ES-I3 (cell line): Measurements from ENCODE around the gene NRP2.

Experiments
- H3K36me3 ChIP-seq: 2 replicates; pipeline ENCODE4 v1.6.1; 2013; ENCODE audit warnings: mild to moderate bottlenecking, low read length, control low read depth, moderate library complexity; ENCODE audit not compliant: insufficient read depth
- H3K4me1 ChIP-seq: 2 replicates; pipeline ENCODE4 v1.6.1; 2013; ENCODE audit warnings: mild to moderate bottlenecking, control low read depth, low read length; ENCODE audit not compliant: insufficient read depth
- H3K9ac ChIP-seq: 2 replicates; pipeline ENCODE4 v1.6.1; 2013; ENCODE audit warnings: low read depth, mild to moderate bottlenecking, low read length, moderate library complexity
- H3K9me3 ChIP-seq: 2 replicates; pipeline ENCODE4 v1.6.1; 2013; ENCODE audit warnings: mild to moderate bottlenecking, low read length, moderate library complexity; ENCODE audit not compliant: control insufficient read depth, insufficient read depth

NRP2 gene

GRCh38 chr2:205701509-205701908, 19.2 kb downstream of the NRP2 start:
- no peaks in the 10 kb centered on the region for H3K9me3 ChIP-seq
- peaks cover 66% of the 10 kb centered on the region for H3K4me1 ChIP-seq
- H3K36me3 ChIP-seq, result no peaks in the 10 kb centered on the region; the same call in 1 of the 2 replicates
- no peak overlapping the region for H3K9ac ChIP-seq

DNA sequence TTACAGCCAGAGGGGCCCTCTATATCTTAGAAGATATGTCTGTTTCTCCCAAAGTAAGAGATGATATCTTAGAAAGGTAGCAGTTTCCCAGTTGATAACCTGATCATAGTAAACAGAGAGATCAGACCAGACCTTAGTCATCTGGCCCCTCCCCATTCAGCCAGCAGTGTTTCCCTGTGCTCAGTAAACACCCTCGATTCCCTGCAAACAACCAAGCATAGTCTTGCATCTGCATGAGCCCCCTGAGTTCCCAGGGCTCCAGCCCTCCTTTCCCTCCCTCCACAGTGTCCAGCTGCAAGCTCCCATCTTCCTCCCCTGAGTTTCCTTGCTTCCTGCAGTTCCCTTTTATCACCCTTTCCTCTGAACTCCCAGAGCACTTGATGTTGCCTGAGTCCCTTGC, 20.3 kb downstream of the NRP2 start:
- H3K9ac ChIP-seq, result no peak overlapping the region
- no peaks in the 10 kb centered on the region; the same call in 1 of the 2 replicates for H3K36me3 ChIP-seq
- H3K9me3 ChIP-seq, result no peaks in the 10 kb centered on the region
- peaks cover 65% of the 10 kb centered on the region for H3K4me1 ChIP-seq

DNA sequence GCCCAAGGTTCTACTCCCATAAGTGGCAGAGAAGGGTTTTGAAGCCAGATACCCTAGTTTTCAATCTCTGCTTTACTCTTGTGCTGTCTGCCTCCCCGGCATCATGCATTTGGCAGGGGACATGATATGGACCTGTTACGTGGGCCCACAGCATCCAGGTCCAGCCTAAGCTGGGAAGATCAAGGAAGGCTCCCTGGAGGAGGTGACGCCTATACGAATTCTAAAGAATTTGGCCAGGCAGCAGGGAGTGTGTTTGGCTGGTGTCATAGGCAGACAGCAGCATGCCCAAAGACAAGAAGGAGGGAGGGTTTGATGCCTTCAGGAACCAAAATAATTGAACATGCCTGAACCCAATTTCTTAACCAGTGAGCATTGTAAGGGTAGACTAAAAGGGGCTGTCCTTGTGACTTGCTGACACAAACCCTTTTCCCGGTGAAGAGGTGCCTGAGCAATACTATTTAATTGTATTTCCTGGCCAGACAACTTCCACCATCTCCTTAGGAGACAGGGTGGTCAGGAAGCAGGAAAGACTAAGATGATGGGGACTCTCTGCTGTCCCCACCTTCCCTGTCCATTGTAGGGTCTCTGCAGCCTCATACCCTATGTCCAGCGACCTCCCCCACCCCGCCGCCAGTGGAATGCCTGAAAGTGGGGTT, 21.3 kb downstream of the NRP2 start:
- no peak overlapping the region for H3K9ac ChIP-seq
- no peaks in the 10 kb centered on the region for H3K9me3 ChIP-seq
- no peaks in the 10 kb centered on the region for H3K36me3 ChIP-seq
- peaks cover 54% of the 10 kb centered on the region for H3K4me1 ChIP-seq

DNA sequence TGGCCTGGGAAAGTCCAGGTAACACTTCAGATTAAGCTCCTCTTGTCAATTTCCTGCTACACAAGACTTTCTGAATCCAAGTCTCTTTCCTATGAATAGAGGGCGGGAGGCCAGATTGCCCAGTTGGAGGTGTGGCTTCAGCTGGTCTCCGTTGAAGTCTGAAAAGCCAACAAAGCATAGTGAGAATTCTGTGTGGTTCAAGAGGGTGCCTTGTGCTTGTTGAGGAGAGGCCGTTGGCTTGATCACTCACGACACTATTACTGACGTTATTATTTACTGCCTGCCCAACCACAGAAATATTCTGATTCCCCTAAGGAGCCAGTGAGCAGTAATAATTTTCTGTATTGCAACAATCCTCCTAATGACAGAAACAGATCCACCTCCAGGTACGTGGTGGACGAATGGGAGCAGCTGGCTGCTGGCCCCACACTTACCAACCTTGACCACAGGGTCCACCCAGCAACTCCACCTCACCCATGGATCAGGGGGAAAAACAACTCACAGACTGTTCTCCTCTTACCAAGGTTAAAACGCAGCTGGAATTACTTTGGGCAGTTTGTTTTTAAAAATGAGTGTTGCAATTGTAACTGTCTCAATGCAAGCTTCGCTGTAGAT, 21.9 kb downstream of the NRP2 start:
- Histone ChIP-seq H3K4me1 (peaks cover 49% of the 10 kb centered on the region), H3K9ac (no peak overlapping the region), H3K36me3 (no peaks in the 10 kb centered on the region)

GRCh38 chr2:205705511-205706349, 23.4 kb downstream of the NRP2 start:
- no peaks in the 10 kb centered on the region for H3K9me3 ChIP-seq
- H3K9ac ChIP-seq, result no peak overlapping the region
- H3K36me3 ChIP-seq, result no peaks in the 10 kb centered on the region
- H3K4me1 ChIP-seq, result peaks cover 34% of the 10 kb centered on the region

More for the DNA sequence above, 21.9 kb downstream of the NRP2 start:
- H3K9me3 ChIP-seq, result no peaks in the 10 kb centered on the region

GRCh38 chr2:205706769-205707381, 24.6 kb downstream of the NRP2 start:
- H3K9ac ChIP-seq, result no peak overlapping the region
- H3K9me3 ChIP-seq, result no peaks in the 10 kb centered on the region

GRCh38 chr2:205708231-205708631, 25.9 kb downstream of the NRP2 start:
- Histone ChIP-seq H3K9ac (no peak overlapping the region), H3K36me3 (no peaks in the 10 kb centered on the region), H3K4me1 (peaks cover 18% of the 10 kb centered on the region; the same call in 1 of the 2 replicates), H3K9me3 (no peaks in the 10 kb centered on the region)

More at GRCh38 chr2:205706769-205707381, 24.6 kb downstream of the NRP2 start:
- peaks cover 30% of the 10 kb centered on the region for H3K4me1 ChIP-seq
- no peaks in the 10 kb centered on the region for H3K36me3 ChIP-seq

DNA sequence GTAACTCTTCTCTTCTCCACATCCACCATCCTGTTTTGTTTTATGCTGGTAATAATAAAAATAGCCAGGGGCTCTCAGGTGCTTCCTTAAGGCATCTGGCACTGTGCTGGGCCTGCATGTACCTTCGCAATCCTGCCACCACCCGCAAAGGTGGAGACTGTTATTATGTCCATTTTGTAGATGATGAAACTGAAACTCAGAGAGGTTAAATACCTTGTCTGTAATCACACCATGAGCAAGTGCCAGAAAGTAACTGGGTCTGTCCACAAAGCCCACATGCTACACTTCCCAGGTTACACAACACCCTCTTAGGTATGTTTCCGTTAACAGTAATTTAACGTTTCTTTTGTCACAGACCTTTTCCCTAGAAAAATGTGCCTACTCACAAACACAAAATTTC, 27.0 kb downstream of the NRP2 start:
- no peak overlapping the region for H3K9ac ChIP-seq
- 0 out of 2 replicates have a peak, but pooled peaks cover 2% of the 10 kb centered on the region for H3K36me3 ChIP-seq
- no peaks in the 10 kb centered on the region for H3K9me3 ChIP-seq
- peaks cover 14% of the 10 kb centered on the region; the same call in 1 of the 2 replicates for H3K4me1 ChIP-seq

DNA sequence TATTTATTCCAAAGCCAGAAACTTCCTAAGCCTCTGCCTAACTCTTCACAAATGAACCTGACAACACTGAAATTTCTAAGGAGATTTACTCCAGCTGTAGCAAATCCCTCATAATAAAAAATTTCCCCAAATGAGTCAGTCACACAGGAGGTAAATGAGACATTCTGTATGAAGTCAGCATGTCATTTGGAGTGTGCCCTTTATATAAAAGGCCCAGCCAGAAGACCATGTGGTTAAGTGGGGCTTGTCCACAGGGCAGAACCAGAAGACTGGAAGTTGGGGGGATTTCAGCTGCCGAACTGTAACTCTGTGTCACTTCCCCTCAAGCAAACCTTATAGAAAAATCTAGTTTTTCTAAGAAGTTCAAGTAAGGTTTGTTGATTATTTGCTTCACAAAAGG, 30.2 kb downstream of the NRP2 start:
- Histone ChIP-seq H3K36me3 (0 out of 2 replicates have a peak, but pooled peaks cover 2% of the 10 kb centered on the region), H3K4me1 (peaks cover 9% of the 10 kb centered on the region; the same call in 1 of the 2 replicates), H3K9me3 (no peaks in the 10 kb centered on the region), H3K9ac (no peak overlapping the region)

DNA sequence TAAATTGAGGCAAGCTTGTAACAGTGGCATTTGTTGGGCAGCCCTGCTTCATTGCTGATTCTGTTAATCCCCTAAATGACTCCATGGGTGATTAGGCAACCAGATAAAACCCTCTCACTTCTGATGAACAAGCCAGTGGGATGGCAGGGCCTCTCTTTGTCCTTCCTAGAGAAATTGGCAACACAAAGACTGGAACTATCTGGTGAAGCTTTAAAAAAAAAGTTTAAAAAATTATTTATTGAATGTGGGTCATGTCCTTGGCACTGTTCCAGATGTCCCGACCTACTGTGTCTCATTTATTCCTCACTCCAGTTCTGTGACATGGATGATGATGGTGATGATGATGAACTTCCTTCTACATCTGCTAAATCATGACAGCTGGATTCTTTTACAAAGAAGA, 30.8 kb downstream of the NRP2 start:
- H3K9me3 ChIP-seq, result no peaks in the 10 kb centered on the region
- peaks cover 9% of the 10 kb centered on the region; the same call in 1 of the 2 replicates for H3K4me1 ChIP-seq
- 0 out of 2 replicates have a peak, but pooled peaks cover 2% of the 10 kb centered on the region for H3K36me3 ChIP-seq
- H3K9ac ChIP-seq, result no peak overlapping the region

GRCh38 chr2:205714058-205714776, 31.9 kb downstream of the NRP2 start:
- Histone ChIP-seq H3K9me3 (no peaks in the 10 kb centered on the region), H3K4me1 (peaks cover 9% of the 10 kb centered on the region; the same call in 1 of the 2 replicates), H3K36me3 (0 out of 2 replicates have a peak, but pooled peaks cover 2% of the 10 kb centered on the region), H3K9ac (no peak overlapping the region)

- H3K36me3 ChIP-seq, result 0 out of 2 replicates have a peak, but pooled peaks cover 2% of the 10 kb centered on the region
- H3K9ac ChIP-seq, result no peak overlapping the region
- H3K9me3 ChIP-seq, result no peaks in the 10 kb centered on the region
- H3K4me1 ChIP-seq, result peaks cover 16% of the 10 kb centered on the region
Observed at GRCh38 chr2:205714789-205715720, 32.8 kb downstream of the NRP2 start.
